GM19238 (cell line): ENCODE results near the gene THOC1.

Experiments
- DNase-seq: peaks from one replicate; pipeline ENCODE4 v3.0.0; 2011; ENCODE audit warnings: low spot score; ENCODE audit not compliant: insufficient read length

Gene THOC1

DNA sequence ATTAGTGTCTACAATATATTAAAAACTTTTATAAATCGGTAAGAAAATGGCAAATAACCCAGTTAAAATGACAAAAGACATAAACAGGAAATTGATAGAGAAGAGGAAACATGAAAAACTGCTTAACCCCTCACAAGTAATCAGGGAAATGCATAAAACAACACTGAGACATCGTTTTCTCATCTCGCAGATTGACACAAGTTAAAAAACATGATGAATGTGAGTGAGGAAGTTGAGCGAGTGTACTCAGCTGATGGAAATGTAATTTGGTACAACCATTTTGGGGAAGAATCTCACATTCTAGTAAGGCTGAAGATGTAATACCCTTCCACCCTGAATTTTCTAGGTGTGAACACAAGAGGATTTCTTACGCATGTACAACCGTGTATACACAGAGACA, 18.0 kb upstream of the THOC1 start:
- DNase-seq, result no peak

DNA sequence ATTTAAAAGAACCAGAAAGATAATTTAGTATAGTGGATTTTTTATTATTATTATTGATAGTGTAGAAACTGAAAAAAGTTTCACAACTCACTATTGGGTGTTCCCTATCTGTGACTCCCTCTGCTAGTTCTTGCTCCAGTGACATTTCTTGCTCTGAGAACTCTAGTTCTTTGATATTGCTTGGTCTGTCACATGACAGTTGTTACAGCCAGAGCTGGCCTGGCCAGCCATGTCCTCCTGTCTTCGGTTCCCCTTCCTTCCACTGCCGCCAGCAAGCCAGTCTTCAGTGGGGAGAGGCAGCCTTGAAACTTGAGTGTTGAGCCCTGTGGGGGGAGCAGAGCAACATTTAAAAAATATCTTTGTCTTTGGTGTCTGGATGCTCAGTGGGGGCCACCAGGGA, 7.6 kb upstream of the THOC1 start:
- DNase-seq, result no peak

DNA sequence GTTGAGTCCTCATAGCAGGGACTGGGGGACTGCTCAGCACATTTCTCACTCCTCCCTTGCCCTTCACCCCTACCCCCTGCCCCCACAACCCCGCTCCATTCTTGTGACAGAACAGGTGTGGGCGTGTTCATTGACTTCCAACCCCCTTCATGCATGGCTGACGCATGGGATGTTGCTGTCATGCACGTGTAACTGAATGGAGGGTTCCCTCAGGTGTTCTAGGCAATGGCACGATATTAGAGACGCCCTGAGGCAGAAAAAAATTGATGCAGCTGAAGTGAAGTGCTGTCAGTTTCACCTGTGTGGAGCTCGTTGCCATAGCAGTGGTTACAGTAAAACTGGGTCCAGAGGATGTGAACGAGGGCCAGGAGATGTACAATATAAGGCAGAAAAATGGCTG, 6.5 kb upstream of the THOC1 start:
- no peak for DNase-seq

DNA sequence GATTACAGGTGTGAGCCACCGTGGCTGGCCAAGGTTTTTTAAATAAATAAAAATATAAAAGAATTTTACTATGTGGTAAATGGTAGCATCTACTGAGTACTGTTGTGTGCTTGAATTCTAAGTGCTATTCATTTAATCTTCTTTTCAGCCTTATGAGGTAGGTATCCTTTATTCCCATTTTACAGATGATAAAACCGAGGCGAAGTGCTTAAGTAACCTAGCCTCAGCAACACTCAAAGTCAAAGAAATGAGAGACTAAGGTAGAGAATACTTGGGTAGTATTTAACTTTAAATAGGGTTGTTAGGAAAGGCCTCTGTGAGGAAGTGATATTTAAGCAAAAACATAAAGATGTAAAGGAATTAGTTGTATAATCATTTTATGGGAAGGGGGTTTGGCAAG, 5.7 kb upstream of the THOC1 start:
- DNase-seq, result no peak

DNA sequence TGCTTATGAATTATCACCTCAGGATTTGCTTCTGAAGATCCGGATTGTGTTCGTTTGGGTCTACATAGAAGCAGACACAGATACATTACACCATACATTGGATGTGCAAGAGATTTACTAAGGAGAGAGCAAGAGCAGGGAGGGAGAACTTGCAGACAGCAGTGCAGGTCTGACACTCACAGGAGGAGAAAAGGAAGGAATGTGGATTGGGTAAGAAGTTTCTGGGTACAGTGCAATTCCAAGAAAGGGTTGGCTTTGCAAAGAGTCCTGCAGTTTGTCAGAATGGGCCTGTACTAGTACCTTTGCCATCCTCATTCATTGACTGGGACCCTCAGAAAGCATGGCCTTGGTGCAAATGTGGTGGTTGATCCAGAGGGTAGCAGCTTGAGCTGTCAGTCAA, 4.8 kb upstream of the THOC1 start:
- DNase-seq, result no peak

DNA sequence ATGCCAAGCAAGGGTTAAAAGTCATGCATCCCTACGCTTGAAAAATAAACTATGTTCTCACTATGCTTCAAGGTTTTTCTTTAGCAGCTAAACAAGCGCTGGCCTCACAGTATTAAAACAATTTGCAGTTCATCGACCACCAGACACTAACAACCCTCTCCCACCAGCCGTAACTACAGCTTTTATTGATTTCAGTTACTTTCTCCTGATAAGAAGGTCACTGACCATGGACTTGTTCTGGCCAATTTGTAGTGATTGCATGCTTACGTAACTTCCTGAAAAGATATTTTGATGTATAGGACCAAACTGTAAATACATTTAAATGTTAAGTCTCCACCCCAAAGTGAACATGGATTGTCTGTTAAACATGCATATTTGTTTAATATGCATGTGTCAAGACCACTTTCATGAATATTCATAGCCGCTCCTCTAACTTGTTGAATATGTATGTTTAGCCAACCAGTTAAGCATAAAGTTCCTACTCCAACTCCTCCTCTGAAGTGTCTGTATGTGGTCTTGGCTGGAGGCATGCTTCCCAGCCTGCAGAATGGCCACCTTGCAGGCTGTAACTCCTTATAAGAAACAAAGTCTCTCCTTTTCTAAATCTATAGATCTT, 1.7 kb upstream of the THOC1 start:
- no peak for DNase-seq

DNA sequence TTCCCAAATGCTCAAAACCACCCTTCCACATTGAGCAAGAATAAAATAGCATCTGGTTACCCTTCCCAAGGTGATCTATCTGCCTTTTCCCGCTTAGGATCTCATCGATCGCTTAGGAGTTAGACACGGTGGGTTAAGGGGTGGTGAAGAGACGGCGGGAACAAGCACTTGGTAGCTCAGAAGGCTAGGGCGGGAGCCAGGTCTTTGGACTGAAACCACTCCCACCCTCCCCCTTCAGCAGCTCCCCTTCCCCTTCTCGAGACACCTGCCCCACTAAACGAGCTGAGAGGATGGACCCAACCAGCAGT, 513 bp downstream of the THOC1 start:
- DNase-seq, result no peak

DNA sequence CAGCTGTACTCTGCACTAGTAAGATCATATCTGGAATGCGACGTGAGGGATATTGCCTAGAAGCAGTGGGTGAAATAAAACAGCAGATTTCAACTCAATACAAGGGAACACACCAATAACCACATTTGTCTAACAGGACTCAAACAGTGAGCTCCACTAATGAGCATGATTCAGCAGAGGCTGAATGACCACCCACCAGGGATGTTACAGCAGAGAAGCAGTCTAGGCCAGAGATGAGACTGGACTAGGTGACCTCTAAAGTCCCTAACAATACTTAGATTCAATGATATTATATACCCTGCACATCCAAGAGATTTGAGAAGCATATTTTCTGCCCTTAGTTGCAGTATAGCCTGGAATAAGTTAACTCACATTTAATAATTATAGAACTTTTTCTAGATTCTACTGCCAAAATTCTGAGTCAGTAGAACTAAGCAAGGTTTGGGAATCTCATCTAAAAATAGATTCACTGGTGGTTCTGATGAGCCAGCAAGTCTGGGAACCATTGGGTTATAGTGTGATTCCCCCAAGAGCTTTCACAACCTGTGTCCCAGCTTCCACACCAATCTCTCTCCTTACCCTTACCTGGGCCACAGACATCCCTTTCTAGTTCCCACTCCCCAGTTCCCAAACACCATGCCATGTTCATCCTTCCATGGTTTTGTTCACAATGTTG, 6.3 kb downstream of the THOC1 start:
- no peak for DNase-seq

DNA sequence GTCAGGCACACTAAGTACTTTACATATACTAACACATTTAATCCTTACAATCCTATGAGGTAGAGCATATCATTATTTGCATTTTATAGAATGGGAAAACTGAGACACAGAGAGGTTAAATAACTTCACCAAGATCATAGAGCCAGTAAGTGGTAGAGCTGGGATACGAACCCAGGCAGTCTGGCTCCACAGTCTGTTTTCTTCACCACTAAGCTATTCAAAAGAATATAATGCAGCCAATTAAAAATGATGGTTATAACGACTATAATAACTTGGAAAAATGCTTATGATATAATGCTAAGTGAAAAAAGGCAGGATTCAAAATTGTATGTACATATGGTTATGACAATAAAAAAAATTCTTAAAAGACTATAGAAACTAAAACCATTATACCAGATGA, 7.3 kb downstream of the THOC1 start:
- no peak for DNase-seq

DNA sequence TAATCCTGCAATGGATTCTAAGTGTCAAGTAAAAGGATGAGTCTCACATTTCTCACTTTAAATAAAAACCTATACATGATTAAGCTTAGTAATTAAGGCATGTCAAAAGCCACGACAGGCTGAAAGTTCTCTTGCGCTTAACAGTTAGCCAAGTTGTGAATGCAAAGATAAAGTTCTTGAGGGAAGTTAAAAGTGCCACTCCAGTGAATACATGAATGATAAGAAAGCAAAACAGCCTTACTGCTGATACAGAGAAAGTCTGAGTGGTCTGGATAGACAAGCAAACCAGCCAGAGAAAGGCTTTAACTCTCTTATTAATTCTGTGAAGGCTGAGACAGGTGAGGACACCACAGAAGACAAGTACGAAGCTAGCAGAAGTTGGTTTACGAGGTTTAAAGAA, 12.7 kb downstream of the THOC1 start:
- DNase-seq, result no peak

DNA sequence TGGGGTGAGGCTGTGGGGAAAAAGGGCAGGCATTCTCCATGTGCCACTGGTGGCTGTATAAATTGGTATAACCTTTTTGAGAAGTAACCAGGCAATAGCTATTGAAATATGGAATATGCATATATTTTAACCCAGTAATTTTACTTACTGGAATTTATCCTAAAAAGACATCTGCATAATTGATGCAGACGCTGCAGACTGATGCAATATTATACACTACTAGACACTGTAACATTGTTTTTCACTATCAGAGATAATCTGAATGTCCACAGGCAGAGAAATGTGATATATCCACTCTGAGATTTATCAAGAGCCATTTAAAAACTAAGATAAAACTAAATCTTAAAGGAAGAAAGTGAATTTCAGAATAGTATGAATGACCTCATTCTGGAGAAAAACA, 14.7 kb downstream of the THOC1 start:
- DNase-seq, result no peak

DNA sequence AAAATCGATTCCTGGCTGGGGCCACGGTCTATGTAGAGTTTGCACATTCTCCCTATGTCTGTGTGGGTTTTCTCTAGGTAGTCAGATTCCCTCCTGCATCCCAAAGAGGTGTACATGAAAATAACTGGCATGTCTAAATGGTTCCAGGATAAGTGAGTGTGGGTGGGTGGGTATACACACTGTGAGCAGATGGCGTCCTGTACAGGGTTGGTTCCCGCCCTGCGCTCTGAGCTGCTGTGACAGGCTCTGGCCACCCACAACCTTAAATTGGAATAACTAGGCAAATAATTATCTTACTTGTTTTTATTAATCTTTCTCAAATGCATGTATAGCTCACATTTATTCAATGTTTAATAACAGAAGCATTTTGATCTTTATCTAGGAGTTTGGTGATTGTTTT, 16.3 kb downstream of the THOC1 start:
- DNase-seq, result no peak

DNA sequence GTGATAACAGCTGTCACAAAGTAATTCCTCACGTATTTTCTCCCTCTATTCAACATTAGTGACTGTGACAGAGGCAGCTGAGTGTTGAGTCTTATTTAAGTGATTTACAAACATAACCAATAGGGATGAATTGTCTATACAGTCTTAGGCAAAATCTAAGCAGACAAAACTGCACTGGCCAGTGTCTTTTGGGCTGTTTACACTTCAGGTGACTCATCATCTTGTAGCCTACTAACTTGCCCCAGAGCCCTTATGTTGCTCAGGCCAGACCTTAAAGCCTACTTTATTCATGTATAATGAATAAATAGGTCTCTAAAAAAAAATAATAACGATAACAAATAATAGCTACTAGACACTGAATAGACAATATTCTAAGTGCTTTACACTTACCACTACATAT, 17.2 kb downstream of the THOC1 start:
- DNase-seq, result no peak

DNA sequence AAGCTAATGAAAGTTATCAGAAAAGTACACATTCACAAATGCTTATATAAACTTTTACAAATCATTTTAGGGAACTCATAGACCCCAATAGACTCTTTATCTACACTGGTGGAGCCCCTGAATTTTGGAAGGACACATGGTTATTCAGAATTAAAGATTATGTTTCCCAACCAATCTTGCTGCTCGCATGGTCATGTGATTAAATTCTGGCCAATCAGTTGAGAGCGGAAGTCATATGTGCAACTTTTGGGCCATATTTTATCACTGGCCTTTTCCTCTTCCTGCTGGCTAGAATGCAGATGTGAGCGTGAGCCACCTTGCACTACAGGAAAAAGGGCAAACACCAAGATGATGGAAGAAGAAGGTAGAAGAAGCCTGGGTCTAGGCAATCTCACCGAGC, 19.8 kb downstream of the THOC1 start:
- no peak for DNase-seq

DNA sequence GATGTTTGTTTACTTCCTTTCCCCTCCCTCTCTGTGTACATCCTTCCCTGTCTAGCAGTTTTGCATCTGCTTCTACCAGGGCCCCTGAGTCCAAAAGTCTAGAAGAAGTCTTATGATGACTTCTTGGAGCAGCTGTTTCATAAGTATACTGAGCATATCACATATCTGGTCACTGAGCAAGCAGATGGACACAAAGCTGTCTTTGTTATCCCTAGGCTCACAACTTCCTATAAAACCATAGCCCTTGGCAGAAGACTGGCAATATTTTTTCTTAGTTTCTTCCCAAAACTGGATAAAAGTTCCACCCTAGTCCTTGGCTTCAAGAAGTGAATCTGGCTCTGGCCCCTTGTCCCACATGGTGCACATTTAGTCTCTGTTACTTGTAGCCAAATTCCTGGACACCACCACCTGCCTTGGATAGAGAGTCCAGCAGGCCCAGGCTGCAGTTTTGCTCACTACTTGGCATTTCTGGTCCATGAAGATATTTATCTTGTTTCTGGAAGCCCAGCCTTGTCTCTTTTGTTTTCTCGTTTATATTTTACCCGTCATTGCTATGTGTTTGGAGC, 22.5 kb downstream of the THOC1 start:
- DNase-seq, result no peak

DNA sequence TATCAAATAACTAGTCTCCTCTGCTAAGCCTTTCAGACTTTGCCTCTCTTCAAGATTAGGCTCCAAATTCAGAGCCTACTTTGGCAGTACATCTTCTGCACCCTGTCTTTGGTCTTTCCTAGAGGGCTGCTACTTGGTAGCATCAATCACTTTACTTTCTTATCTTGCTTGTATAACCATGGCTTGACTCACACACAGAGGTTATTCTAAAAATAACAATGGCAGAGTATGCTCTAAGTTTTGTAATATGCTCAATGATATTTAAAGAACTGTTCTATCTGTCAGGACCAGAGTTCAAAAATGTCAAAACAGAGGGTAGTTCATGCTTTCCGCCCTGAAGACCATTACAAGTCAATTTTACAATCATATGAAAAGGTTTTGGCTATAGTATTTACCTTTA, 27.7 kb downstream of the THOC1 start:
- no peak for DNase-seq

DNA sequence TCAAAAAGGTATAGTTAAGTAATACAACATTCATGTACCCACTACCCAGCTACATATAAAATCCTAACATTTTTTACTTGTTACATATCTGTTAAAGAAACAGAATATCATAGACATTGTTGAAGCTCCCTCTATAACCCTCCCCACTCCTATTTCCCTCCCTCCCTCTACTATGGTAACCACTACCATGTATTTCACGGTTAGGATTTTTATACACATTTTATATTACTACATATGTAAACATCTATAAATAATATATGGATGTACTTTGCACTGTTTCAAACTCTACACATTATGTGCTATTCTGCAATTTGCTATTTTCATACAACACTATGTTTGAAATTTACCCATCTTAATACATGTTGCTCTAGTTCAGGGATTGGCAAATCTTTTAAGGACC, 36.3 kb downstream of the THOC1 start:
- no peak for DNase-seq

DNA sequence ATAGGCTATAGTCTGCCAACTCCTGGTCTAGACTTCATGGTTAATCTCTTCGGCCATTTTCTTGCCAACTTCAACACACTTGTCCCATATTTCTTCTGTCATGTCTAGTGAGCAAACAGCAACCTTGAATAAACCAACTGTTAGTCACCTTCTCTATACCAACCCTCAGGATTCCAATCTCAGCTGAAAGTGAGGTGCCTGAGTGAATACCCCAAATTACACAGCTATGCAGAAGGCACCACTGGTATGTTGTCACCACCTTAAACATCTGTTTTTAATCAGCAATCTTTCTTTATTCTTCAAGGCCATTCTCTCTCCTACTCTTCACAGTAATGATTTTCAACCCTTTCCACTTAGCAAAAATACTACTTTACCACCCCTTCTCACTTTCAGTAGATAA, 39.3 kb downstream of the THOC1 start:
- no peak for DNase-seq

DNA sequence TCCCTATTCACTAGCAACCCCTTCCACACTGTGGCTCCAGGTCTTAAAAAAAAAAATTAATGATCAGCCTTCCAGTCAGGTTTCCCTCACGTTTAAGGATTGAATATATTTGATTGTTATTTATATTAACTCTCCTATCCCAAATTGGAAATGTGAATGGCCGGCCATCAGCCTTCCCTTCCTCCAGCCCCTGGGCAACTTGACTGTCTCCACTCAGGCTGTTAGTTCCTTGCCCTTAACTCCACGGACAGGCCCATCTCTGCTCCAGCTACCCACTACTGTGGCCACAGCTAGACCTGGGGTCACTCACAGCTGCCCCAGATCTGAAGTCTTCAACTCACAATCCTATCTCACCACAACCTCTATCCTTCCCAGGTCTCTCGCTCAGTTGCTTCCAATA, 39.9 kb downstream of the THOC1 start:
- no peak for DNase-seq

DNA sequence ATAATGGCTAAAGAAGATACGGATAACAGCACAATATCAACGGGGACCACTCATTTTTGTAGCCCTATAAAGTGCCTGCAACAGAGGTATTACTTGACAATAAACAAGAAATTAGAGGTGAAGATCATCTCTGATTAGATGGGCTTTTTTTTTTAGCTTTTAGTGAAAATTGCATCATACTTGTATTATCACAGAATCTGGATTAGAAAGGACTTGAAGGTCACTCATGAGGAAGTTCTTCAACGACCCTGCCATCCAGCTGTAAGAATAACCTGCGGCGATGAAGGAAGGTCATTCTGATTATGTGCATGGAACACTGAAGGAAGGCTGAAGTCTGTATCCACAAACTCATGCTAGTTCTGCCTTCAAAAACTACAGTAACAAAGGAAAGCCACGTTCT, 40.5 kb downstream of the THOC1 start:
- DNase-seq, result no peak

DNA sequence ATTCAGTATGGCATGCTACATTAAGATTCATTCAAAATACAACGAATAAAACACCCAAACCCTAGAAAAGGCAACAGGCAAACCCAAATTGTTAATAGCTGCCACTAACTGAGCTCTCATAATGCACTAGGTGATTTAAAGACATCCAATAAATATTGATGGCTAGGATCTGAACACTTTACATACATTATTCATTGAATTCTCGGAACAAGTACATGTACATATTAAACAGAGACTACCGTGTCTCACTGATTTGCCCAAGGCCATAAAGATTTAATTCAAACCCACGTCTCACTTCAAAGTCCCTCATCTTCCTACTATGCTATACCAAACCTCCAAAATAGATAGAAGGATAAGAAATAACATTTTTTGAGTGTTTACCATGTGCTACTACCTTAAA, 42.1 kb downstream of the THOC1 start:
- DNase-seq, result no peak

DNA sequence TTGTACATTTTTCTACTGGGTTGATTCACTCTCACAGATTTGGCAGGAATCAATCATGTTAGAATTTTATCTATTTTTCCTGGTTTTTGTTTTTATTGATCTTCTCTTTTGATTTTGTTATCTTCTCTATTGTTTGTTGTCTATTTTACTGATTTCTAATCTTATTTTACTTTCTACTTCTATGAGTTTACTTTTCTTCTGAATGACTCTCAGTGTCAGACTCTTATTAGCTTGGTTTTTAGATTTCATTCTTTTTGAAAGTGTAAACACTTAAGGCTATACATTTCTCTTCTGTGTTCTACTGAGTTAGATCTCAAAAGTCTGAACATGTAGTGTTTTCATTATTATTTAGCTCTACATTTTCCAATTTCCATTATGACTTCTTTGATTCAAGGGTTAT, 47.1 kb downstream of the THOC1 start:
- no peak for DNase-seq

DNA sequence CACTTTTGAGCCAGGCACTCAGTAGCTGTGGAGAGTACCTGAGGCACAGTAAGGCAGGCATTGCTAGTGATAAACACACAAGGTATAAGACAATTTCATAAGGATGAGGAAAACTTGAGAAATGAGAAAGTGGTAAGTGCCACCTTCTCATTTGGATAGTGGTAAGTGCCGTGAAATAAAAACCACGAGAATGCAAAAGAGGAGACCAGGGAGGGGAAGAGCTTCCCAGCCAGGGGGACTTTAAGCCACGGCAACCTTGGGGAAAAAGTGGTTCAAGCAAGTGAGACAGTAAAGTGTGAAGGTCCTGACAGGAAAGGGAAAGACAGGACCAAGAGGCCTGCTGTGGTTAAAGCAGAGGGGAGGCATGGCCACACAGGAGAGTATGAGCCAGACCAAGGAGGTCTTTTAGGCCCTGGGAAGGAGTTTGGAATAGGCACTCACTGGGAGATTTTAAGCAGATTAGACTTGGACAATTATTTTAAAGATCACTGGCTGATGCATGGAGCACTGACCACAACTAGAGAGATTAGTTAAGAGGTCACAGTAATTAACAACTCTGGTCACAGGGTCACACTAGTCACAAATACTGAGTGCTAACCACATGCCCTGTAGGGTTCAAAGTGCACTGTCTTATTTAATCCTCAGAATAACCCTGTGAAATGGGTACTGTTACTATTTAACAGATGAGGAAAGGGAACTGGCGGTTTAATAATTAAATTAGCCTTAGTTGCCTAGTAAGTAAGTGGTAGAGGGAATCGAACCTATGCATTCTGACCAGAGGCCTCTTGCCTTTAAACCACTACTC, 50.1 kb downstream of the THOC1 start:
- no peak for DNase-seq
